Type B pancreatic cell (in vitro differentiated cells): Measurements from ENCODE around the gene CLIC1. TPM values are rescaled to one million over a fixed set of nuclear protein-coding genes. Genes with fewer than 3 reads are reported as not detected.
A peak's percentile ranks its signal among the peaks of the same experiment; 100 is the strongest.

Experiments used
- DNase-seq: peaks from one replicate; pipeline ENCODE4 v3.0.0; 2021; ENCODE audit warnings: mixed read lengths; ENCODE audit not compliant: unreplicated experiment; ENCODE audit errors: extremely low spot score
- H3K27ac Mint-ChIP-seq: 2 replicates; pipeline ENCODE4 v1.8.0; 2021; ENCODE audit warnings: mild to moderate bottlenecking, mixed read lengths
- H3K27me3 Mint-ChIP-seq: 2 replicates; pipeline ENCODE4 v1.8.0; 2021; ENCODE audit warnings: mixed read lengths
- H3K36me3 Mint-ChIP-seq: 2 replicates; pipeline ENCODE4 v1.8.0; 2021; ENCODE audit warnings: mixed read lengths
- H3K4me1 Mint-ChIP-seq: one replicate; pipeline ENCODE4 v1.8.0; 2021; ENCODE audit warnings: mixed read lengths; ENCODE audit not compliant: unreplicated experiment
- H3K4me3 Mint-ChIP-seq: 2 replicates; pipeline ENCODE4 v1.8.0; 2021; ENCODE audit warnings: mild to moderate bottlenecking, mixed read lengths
- H3K9me3 Mint-ChIP-seq: 2 replicates; pipeline ENCODE4 v1.8.0; 2021; ENCODE audit warnings: mixed read lengths
- total RNA-seq: library from RNA; stranded (reverse); gene quantifications from 2 replicates; pipeline ENCODE4 v1.2.1, GENCODE V29; 2021; ENCODE audit warnings: low replicate concordance
- TF ChIP-seq, protein P1 (sequence below): fragments of 200-600 bp; sonication (generic); conservative IDR thresholded peaks from 2 replicates; pipeline ENCODE4 v1.5.0; 2021; ENCODE audit warnings: antibody characterized with exemption, mild to moderate bottlenecking

The CLIC1 gene
- total RNA-seq, 1 donor from 2014 or later: 294 TPM

DNA sequence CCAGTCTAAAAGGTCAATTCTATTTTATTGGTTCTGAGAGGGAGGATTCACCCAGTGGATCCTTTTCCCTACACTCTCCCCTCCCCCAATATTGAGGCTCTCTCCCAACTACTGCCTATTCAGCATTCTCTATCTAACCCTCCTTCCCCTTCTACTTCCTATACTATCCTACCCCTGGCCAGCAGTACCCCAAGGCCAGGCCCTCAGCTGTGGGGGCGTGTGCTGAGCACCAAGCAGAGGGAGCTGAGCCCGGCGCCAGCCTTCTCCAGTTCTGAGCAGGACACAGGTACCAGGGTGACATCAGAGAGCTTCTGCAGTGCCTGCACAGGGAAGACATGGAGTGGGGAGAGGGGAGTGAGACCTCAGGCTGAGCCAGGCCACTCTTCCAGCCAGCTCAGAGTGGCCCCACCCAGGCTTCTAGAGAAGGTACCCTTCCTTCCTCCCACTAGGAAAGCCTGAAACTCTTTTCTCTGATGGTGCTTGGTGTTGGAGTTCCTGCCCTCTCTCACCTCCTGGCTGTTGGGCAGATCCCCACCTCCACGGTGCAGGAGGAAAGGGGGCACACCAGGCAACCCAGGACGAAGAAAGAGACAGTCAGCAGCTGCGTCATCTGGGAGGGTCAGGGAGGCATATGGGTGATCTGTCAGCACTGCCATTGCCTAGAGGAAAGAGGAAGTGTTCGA, 9.2 kb downstream of the CLIC1 start:
- TF ChIP-seq, protein P1, sequence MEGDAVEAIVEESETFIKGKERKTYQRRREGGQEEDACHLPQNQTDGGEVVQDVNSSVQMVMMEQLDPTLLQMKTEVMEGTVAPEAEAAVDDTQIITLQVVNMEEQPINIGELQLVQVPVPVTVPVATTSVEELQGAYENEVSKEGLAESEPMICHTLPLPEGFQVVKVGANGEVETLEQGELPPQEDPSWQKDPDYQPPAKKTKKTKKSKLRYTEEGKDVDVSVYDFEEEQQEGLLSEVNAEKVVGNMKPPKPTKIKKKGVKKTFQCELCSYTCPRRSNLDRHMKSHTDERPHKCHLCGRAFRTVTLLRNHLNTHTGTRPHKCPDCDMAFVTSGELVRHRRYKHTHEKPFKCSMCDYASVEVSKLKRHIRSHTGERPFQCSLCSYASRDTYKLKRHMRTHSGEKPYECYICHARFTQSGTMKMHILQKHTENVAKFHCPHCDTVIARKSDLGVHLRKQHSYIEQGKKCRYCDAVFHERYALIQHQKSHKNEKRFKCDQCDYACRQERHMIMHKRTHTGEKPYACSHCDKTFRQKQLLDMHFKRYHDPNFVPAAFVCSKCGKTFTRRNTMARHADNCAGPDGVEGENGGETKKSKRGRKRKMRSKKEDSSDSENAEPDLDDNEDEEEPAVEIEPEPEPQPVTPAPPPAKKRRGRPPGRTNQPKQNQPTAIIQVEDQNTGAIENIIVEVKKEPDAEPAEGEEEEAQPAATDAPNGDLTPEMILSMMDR: no peak
- H3K4me3 Mint-ChIP-seq: peak overlapping the region; percentile 77
- H3K27me3 Mint-ChIP-seq: no peaks in the 10 kb centered on the region
- DNase-seq: no peak
- peak overlapping the region; percentile 69 for H3K27ac Mint-ChIP-seq
- H3K36me3 Mint-ChIP-seq: peaks cover 33% of the 10 kb centered on the region
- peaks cover 23% of the 10 kb centered on the region for H3K4me1 Mint-ChIP-seq
- no peaks in the 10 kb centered on the region for H3K9me3 Mint-ChIP-seq

DNA sequence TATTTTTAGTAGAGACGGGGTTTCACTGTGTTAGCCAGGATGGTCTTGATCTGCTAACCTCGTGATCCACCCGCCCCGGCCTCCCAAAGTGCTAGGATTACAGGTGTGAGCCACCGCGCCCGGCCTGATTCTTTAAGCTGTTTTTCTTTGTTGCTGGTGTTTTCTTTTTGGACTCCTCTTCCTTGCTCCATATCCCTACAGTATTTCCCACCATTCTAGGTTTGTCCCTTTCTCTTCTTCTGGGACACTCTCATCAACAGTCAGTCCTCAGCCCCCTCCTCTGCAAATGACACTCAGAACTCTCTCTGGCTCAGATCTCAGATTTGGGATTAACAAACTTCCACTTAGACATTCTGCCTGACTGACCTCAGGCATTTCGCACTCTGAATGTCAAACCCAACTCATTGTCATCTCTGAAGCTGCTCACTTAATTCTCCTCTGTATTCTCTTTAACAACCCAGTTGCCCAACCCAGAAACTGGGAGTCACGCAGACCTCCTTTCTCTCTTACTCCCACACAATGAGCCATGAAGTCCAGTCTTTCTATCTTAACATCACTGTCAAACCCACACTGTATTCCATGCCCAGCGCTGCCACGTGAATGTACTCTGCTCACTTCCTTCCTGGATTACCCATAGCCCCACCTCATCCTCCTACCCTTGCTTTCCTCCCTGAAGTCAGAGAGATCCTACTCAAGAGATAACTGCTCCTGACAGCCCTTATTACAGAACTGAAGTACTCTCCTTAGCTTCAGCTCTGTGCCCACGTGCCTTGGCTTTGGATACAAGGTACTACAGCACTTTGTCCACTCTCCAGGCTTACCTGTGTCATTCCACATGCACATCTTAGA, 10.6 kb downstream of the CLIC1 start:
- peak overlapping the region; percentile 32 for H3K27ac Mint-ChIP-seq

DNA sequence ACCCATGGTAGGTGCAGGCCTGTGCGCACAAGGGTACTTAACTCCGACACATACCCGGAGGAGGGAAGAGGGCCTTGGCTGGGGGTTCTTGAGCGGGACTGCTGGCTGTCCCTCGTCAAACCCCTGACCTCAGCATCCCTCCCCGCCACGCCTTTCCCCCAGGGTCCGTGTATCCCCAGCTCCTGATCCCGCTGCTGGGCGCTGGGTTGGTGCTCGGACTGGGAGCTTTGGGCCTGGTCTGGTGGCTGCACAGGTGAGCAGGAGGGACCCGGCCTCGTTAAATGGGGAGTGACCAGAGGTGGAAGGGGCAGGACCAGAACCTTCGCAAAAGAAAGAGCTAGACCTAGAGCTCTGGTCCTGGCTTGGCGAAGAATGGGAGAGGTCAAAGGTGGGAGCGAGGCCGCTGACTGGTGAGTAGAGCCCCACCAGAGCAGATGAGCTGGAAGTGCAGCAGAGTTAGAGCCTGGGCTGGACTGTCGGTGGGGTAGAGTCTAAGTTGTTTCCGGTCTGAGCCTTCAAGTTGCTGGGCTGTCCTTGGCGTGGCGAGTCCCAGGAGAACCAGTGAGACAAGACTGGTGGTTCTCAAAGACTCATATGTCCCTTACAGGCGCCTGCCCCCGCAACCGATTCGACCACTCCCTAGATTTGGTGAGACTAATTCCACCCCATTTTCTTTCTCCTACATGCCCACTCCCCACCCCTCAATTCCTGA, 12.2 kb downstream of the CLIC1 start:
- Mint-ChIP-seq H3K27me3 (no peaks in the 10 kb centered on the region), H3K4me1 (peaks cover 16% of the 10 kb centered on the region), H3K36me3 (peaks cover 21% of the 10 kb centered on the region), H3K4me3 (no peak overlapping the region), H3K27ac (peak overlapping the region; percentile 13), H3K9me3 (peaks cover 5% of the 10 kb centered on the region)
- TF ChIP-seq, protein P1: no peak
- DNase-seq: no peak

More for the DNA sequence above, 10.6 kb downstream of the CLIC1 start:
- no peaks in the 10 kb centered on the region for H3K27me3 Mint-ChIP-seq
- no peak overlapping the region for H3K4me3 Mint-ChIP-seq
- no peaks in the 10 kb centered on the region for H3K9me3 Mint-ChIP-seq
- peaks cover 26% of the 10 kb centered on the region for H3K36me3 Mint-ChIP-seq
- TF ChIP-seq, protein P1: no peak
- no peak for DNase-seq
- H3K4me1 Mint-ChIP-seq: peaks cover 19% of the 10 kb centered on the region

DNA sequence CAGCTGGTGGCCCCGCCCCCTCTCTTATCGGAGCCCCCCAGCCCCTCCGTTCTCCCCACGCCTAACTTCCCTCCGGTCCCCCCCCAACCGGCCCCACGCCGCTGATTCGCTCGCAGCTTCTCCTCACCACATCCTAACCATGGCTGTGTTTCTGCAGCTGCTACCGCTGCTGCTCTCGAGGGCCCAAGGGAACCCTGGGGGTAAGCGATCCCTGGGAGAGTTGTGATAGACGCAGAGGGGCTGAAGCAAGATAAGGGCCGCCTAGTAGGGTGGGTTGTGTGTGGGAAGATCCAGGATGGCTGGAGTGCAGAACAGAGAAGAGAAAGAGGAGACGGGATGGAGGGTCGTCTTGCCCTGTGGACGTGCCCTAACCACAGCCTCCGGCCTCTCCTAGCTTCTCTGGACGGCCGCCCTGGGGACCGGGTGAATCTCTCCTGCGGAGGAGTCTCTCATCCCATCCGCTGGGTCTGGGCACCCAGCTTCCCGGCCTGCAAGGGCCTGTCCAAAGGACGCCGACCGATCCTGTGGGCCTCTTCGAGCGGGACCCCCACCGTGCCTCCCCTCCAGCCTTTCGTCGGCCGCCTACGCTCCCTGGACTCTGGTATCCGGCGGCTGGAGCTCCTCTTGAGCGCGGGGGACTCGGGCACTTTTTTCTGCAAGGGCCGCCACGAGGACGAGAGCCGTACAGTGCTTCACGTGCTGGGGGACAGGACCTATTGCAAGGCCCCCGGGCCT, 12.9 kb downstream of the CLIC1 start, which contains the start of gene MPIG6B:
TSS of gene MPIG6B (plus strand) at position 129 of the 735 bp plus-strand sequence. CDS start at position 140, 11 bp downstream.
- TF ChIP-seq, protein P1: no peak
- H3K9me3 Mint-ChIP-seq: peaks cover 5% of the 10 kb centered on the region
- no peaks in the 10 kb centered on the region for H3K27me3 Mint-ChIP-seq
- no peak for DNase-seq
- H3K4me1 Mint-ChIP-seq: peaks cover 21% of the 10 kb centered on the region
- peaks cover 21% of the 10 kb centered on the region for H3K36me3 Mint-ChIP-seq
- H3K4me3 Mint-ChIP-seq: no peak within 1 kb of the TSS
- peak within 1 kb of the TSS; percentile 13 for H3K27ac Mint-ChIP-seq

DNA sequence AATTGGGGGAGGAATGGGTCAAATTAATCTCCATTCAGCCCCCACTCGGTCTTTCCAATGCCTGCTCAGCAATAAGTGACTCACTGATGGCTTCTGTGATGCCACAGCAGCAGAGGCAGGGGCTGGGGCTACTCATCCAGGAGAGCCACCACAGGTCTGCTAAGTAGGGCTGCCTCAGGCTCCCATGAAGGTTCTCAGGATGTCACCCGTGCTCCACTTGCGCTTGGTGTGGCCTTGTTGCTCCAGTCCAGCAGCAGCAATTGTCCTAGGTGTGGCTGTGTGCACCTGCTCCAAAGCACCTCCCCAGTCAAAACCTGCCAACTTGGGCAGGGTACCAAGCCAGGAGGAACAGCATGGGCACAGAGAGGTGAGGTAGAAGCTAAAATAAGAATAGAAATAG, 14.2 kb downstream of the CLIC1 start:
- H3K36me3 Mint-ChIP-seq: peaks cover 17% of the 10 kb centered on the region
- no peak overlapping the region for H3K27ac Mint-ChIP-seq
- H3K9me3 Mint-ChIP-seq: peaks cover 5% of the 10 kb centered on the region
- no peak for DNase-seq
- H3K27me3 Mint-ChIP-seq: no peaks in the 10 kb centered on the region
- H3K4me1 Mint-ChIP-seq: peaks cover 34% of the 10 kb centered on the region
- no peak overlapping the region for H3K4me3 Mint-ChIP-seq
- TF ChIP-seq, protein P1: no peak
